ENCODE measurements around the gene USF3. TPM values are rescaled to one million over a fixed set of nuclear protein-coding genes. Genes with fewer than 3 reads are reported as not detected.
A peak's percentile ranks its signal among the peaks of the same experiment; 100 is the strongest.

Gene USF3, protein sequence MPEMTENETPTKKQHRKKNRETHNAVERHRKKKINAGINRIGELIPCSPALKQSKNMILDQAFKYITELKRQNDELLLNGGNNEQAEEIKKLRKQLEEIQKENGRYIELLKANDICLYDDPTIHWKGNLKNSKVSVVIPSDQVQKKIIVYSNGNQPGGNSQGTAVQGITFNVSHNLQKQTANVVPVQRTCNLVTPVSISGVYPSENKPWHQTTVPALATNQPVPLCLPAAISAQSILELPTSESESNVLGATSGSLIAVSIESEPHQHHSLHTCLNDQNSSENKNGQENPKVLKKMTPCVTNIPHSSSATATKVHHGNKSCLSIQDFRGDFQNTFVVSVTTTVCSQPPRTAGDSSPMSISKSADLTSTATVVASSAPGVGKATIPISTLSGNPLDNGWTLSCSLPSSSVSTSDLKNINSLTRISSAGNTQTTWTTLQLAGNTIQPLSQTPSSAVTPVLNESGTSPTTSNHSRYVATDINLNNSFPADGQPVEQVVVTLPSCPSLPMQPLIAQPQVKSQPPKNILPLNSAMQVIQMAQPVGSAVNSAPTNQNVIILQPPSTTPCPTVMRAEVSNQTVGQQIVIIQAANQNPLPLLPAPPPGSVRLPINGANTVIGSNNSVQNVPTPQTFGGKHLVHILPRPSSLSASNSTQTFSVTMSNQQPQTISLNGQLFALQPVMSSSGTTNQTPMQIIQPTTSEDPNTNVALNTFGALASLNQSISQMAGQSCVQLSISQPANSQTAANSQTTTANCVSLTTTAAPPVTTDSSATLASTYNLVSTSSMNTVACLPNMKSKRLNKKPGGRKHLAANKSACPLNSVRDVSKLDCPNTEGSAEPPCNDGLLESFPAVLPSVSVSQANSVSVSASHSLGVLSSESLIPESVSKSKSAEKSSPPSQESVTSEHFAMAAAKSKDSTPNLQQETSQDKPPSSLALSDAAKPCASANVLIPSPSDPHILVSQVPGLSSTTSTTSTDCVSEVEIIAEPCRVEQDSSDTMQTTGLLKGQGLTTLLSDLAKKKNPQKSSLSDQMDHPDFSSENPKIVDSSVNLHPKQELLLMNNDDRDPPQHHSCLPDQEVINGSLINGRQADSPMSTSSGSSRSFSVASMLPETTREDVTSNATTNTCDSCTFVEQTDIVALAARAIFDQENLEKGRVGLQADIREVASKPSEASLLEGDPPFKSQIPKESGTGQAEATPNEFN (N-terminal part only)
- 12.0 TPM for total RNA-seq (ENCODE audit: insufficient read depth, low replicate concordance)

GRCh38 chr3:113695786-113696645 is at the start of gene USF3:
USF3 (minus strand) TSS chr3:113696642; CDS start chr3:113674878, 21,764 bp downstream.
- peak; percentile 80 for DNase-seq (ENCODE audit: low spot score)

- DNase-seq (ENCODE audit: low spot score): peak; percentile 98
Observed at GRCh38 chr3:113745756-113746547, 49.5 kb upstream of the USF3 start, which contains the start of gene NAA50. NAA50 (minus strand) TSS chr3:113746249; CDS start chr3:113745949, 300 bp downstream.

- DNase-seq (ENCODE audit: low spot score): peak; percentile 88
Observed at GRCh38 chr3:113744941-113745755, 48.7 kb upstream of the USF3 start.

GRCh38 chr3:113743006-113743630 is 46.7 kb upstream of the USF3 start:
- DNase-seq (ENCODE audit: low spot score): no peak

GRCh38 chr3:113741620-113742019 is 45.2 kb upstream of the USF3 start:
- no peak for DNase-seq (ENCODE audit: low spot score)

- no peak for DNase-seq (ENCODE audit: low spot score)
Observed at GRCh38 chr3:113741086-113741485, 44.6 kb upstream of the USF3 start.

- DNase-seq (ENCODE audit: low spot score): peak; percentile 73
Observed at GRCh38 chr3:113736548-113737089, 40.2 kb upstream of the USF3 start.

GRCh38 chr3:113731694-113732093 is 35.3 kb upstream of the USF3 start:
- DNase-seq (ENCODE audit: low spot score): no peak

GRCh38 chr3:113730550-113730949 is 34.1 kb upstream of the USF3 start:
- DNase-seq (ENCODE audit: low spot score): no peak

DNA sequence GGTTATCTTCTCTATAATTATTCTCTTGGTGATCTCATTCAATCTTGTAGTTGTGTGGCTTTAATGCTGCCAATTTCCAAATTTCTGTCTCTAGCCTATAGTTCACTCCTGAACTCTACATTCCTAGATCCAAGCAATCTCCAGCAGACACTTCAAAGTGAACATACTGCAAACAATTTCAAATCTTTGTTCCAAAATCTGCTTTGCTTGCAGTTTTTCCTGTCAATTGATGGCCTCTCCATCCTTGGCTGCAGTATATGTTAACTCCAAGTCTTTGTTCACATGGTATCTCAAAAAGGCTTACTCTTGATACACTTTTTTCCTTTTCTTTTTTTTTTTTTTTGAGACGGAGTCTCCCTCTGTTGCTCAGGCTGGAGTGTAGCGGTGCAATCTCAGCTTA is 32.2 kb upstream of the USF3 start:
- no peak for DNase-seq (ENCODE audit: low spot score)

- DNase-seq (ENCODE audit: low spot score): no peak
Observed at GRCh38 chr3:113721636-113722035, 25.2 kb upstream of the USF3 start.

DNA sequence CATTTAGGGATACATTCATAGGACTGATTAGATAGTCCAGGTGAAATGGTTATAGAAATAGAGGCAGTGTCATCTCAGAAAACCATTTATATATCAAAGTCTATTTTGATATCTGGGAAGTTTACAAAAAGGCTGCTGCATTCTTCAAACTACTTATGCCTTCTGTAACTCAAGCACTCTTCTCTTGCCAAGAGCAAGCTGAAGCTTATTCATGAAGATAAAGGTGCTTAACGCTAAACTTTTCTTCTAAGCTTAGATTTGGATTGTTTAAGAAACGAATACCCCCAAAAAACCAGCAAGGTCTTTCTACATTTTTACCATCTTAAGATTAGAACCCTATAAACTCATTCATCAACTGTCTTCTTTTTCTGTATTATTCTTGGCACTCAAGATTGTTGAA is 23.3 kb upstream of the USF3 start:
- DNase-seq (ENCODE audit: low spot score): peak; percentile 61

DNA sequence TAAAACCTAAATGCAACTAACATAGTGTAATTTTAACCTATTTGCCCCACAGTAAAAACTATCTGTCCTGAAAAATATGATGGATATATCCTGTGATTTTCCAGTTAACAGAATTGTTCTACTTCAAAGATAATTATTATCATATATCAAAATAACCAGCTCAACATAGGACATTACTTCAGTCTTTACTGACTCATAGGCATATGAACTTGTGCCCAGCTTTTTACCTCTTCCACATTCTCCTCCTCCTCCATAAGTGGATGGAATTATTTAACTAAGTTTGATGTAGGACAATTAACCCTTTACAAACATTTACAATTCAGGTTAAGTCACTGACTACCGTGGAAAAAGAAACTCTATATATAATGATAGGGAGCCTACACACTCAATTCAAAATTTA is 22.9 kb upstream of the USF3 start:
- no peak for DNase-seq (ENCODE audit: low spot score)

DNA sequence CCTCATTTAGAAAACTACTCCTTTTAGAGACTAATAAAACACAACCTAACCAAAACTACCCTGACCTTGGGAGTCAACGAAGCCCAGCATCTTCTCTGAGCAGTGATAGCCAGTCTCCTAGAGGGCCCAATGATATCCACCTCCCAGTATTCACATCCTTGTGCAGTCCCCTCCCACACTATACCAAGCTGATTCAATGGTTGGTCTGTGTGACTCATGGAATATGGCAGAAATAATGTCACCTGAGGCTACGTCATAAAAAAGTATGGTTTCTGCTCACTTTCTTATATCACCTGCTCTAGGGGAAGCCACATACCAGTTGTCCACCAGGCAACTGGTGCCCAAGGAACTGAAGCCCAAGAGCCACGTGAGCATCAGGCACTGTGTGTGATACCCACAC is 21.4 kb upstream of the USF3 start:
- no peak for DNase-seq (ENCODE audit: low spot score)

- DNase-seq (ENCODE audit: low spot score): no peak
Observed at GRCh38 chr3:113717308-113717707, 20.9 kb upstream of the USF3 start.

DNA sequence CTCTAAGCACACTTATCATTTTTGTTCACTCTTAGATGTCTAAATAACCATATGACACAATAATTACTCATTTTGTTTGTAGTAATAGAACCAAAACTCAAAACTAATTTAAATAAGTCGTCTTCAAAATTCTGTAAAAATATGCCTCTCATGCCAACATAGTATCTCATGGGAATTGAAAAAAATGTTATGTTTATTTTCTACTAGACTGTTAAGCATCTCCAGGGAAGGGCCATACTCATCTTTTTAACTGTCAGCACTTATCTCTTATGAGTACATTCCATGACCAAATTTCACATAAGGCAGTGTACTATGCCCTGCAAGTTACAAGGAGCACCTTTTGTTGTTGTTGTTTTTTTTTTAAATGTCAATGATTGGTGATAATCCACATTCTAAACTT is 18.3 kb upstream of the USF3 start:
- DNase-seq (ENCODE audit: low spot score): no peak

GRCh38 chr3:113712129-113712528 is 15.7 kb upstream of the USF3 start:
- no peak for DNase-seq (ENCODE audit: low spot score)

DNA sequence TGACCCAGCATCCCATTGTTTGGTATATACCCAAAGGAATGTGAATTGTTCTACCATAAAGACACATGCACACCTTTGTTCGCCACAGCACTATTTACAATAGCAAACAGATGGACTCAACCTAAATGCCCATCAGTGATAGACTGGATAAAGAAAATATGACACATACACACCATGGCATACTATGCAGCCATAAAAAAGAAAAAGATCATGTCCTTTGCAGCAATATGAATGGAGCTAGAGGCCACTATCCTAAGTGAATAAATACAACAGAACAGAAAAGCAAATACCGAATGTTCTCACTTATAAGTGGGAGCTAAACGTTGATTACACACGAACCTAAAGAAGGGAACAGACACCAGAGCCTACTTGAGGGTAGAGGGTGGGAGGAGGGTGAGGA is 11.4 kb upstream of the USF3 start:
- DNase-seq (ENCODE audit: low spot score): no peak
